GM21381 (cell line): ENCODE results near the gene TCF7.

ENCODE experiments used
- ATAC-seq: cut with Tn5 transposase; IDR thresholded peaks from one replicate; pipeline ENCODE4 v1.9.1; 2021; ENCODE audit warnings: mild to moderate bottlenecking, moderate library complexity; ENCODE audit not compliant: unreplicated experiment

TCF7 gene

GRCh38 chr5:134113902-134114875 is at the start of gene TCF7:
Gene TCF7 (plus strand): TSS chr5:134114681. CDS start chr5:134114907, 226 bp downstream.
- peak; percentile 69 for ATAC-seq

GRCh38 chr5:134069553-134069952 is 44.9 kb upstream of the TCF7 start:
- no peak for ATAC-seq

GRCh38 chr5:134070725-134071613 is 43.5 kb upstream of the TCF7 start:
- peak; percentile 43 for ATAC-seq

- ATAC-seq, result peak; percentile 12
Measured at GRCh38 chr5:134071614-134072207, 42.8 kb upstream of the TCF7 start.

- no peak for ATAC-seq
Measured at GRCh38 chr5:134072471-134073210, 41.8 kb upstream of the TCF7 start.

GRCh38 chr5:134073404-134073803 is 41.1 kb upstream of the TCF7 start:
- ATAC-seq, result no peak

- no peak for ATAC-seq
Measured at GRCh38 chr5:134075102-134075501, 39.4 kb upstream of the TCF7 start.

GRCh38 chr5:134077926-134078580 is 36.4 kb upstream of the TCF7 start:
- ATAC-seq, result no peak

- ATAC-seq, result no peak
Measured at GRCh38 chr5:134079748-134080581, 34.5 kb upstream of the TCF7 start.

- no peak for ATAC-seq
Measured at GRCh38 chr5:134082264-134082992, 32.1 kb upstream of the TCF7 start.

GRCh38 chr5:134083517-134083916 is 31.0 kb upstream of the TCF7 start:
- ATAC-seq, result no peak

- no peak for ATAC-seq
Measured at GRCh38 chr5:134084022-134084565, 30.4 kb upstream of the TCF7 start.

GRCh38 chr5:134084570-134084969 is 29.9 kb upstream of the TCF7 start:
- ATAC-seq, result no peak

GRCh38 chr5:134085411-134085810 is 29.1 kb upstream of the TCF7 start:
- ATAC-seq, result no peak

GRCh38 chr5:134086225-134086942 is 28.1 kb upstream of the TCF7 start:
- no peak for ATAC-seq

- ATAC-seq, result no peak
Measured at GRCh38 chr5:134086943-134087305, 27.6 kb upstream of the TCF7 start.

- ATAC-seq, result no peak
Measured at GRCh38 chr5:134088291-134088690, 26.2 kb upstream of the TCF7 start.
